AG04450 (cell line): Measurements from ENCODE around the gene MCTP1. TPM values are rescaled to one million over a fixed set of nuclear protein-coding genes. Genes with fewer than 3 reads are reported as not detected.

ENCODE experiments used
- CTCF ChIA-PET: fragments of 300-600, 350-600 bp; formaldehyde crosslinking; extraction: SDS; loops from one replicate; lab custom pipeline; 2022; ENCODE audit warnings: antibody characterized with exemption, inconsistent platforms; lab: Charles Lee
- POLR2A ChIA-PET: fragments of 350-600 bp; formaldehyde crosslinking; extraction: SDS; loops from one replicate; lab custom pipeline; 2021; ENCODE audit warnings: antibody characterized with exemption, inconsistent platforms; lab: Yijun Ruan, JAX
- DNase-seq: peaks from one replicate; pipeline ENCODE4 v3.0.0-alpha.2; 2011; ENCODE audit warnings: low read depth, low spot score
- H3K27ac ChIP-seq: one replicate; pipeline ENCODE4 v1.5.1; 2012; ENCODE audit warnings: low read depth, low read length, control low read depth
- H3K27me3 ChIP-seq: one replicate; pipeline ENCODE4 v1.6.0; 2012; ENCODE audit warnings: low read length; ENCODE audit not compliant: control insufficient read depth, insufficient read depth
- H3K4me3 ChIP-seq: 2 replicates; pipeline ENCODE4 v1.5.1; 2011; ENCODE audit warnings: mild to moderate bottlenecking, low read depth, low read length, control low read depth
- H3K9me3 ChIP-seq: 2 replicates; pipeline ENCODE4 v1.5.1; 2012; ENCODE audit warnings: low read length; ENCODE audit not compliant: control insufficient read depth, insufficient read depth
- CTCF ChIP-seq: IDR thresholded peaks from 2 replicates; pipeline ENCODE4 v1.5.1; 2011; ENCODE audit warnings: low read depth, low read length, control low read depth, inconsistent platforms
- polyA plus RNA-seq: library from polyadenylated mRNA; depleted of rRNA; stranded (reverse); fragments of >200 nt; gene quantifications from 2 replicates; pipeline ENCODE4 v1.2.3, GENCODE V29; 2011

Gene MCTP1
- polyA plus RNA-seq, 1 experiment = 0.66 TPM

- no peak for TF ChIP-seq CTCF
- no peak for DNase-seq
- no peaks in the 10 kb centered on the region for H3K9me3 ChIP-seq
- ChIA-PET CTCF (no interaction called here), POLR2A (interaction anchor here (0.5 kb wide), 1 partner anchor 512 kb away, joined by 4 read pairs; no protein-coding TSS in a partner anchor)
- H3K27ac ChIP-seq = no peak overlapping the region
- H3K27me3 ChIP-seq = no peaks in the 10 kb centered on the region
- no peak overlapping the region for H3K4me3 ChIP-seq
Observed at GRCh38 chr5:94761055-94761454, 523.8 kb downstream of the MCTP1 start.

GRCh38 chr5:94759961-94760360, 524.9 kb downstream of the MCTP1 start:
- no peak for TF ChIP-seq CTCF
- no peak overlapping the region for H3K27ac ChIP-seq
- POLR2A ChIA-PET = no interaction called here
- no peak for DNase-seq
- no peaks in the 10 kb centered on the region for H3K9me3 ChIP-seq
- H3K4me3 ChIP-seq = no peak overlapping the region
- CTCF ChIA-PET = interaction anchor here (2.0 kb wide), 1 partner anchor 22 kb away, joined by 8 read pairs; no protein-coding TSS in a partner anchor
- no peaks in the 10 kb centered on the region for H3K27me3 ChIP-seq

GRCh38 chr5:94759022-94759421, 525.9 kb downstream of the MCTP1 start:
- CTCF ChIA-PET = interaction anchor here (2.0 kb wide), 1 partner anchor 21 kb away, joined by 8 read pairs; no protein-coding TSS in a partner anchor
- Histone ChIP-seq H3K4me3 (no peak overlapping the region), H3K27me3 (no peaks in the 10 kb centered on the region), H3K9me3 (no peaks in the 10 kb centered on the region), H3K27ac (no peak overlapping the region)
- POLR2A ChIA-PET = no interaction called here
- no peak for DNase-seq
- TF ChIP-seq CTCF = no peak

GRCh38 chr5:94754824-94755223, 530.1 kb downstream of the MCTP1 start:
- Histone ChIP-seq H3K27me3 (no peaks in the 10 kb centered on the region), H3K9me3 (no peaks in the 10 kb centered on the region), H3K27ac (no peak overlapping the region), H3K4me3 (no peak overlapping the region)
- TF ChIP-seq CTCF = no peak
- ChIA-PET POLR2A (no interaction called here), CTCF (no interaction called here)
- DNase-seq = no peak

GRCh38 chr5:94751460-94751859, 533.4 kb downstream of the MCTP1 start:
- POLR2A ChIA-PET = no interaction called here
- Histone ChIP-seq H3K9me3 (no peaks in the 10 kb centered on the region), H3K27ac (no peak overlapping the region), H3K27me3 (no peaks in the 10 kb centered on the region), H3K4me3 (no peak overlapping the region)
- no peak for TF ChIP-seq CTCF
- CTCF ChIA-PET = no interaction called here
- no peak for DNase-seq
